K562 (cell line): ENCODE results near the gene CRAT. TPM values are rescaled to one million over a fixed set of nuclear protein-coding genes. Genes with fewer than 3 reads are reported as not detected.
A peak's percentile ranks its signal among the peaks of the same experiment; 100 is the strongest.

Source experiments
- ARID4B ChIP-seq: sonication (generic); formaldehyde crosslinking; IDR thresholded peaks from 2 replicates; pipeline ENCODE4 v1.8.0; 2022; ENCODE audit warnings: mild to moderate bottlenecking, missing genetic modification reagents
- CBFA2T3 ChIP-seq: fragments of 450-650 bp; IDR thresholded peaks from 2 replicates; pipeline ENCODE4 v1.6.1; 2017
- CEBPG ChIP-seq, 3 experiments: fragments of 200-800 bp in 1 of 3; sonication (Bioruptor generic) in 1 of 3; sonication (generic) in 1 of 3; formaldehyde crosslinking in 1 of 3; IDR thresholded peaks in 2 of 3; conservative IDR thresholded peaks in 1 of 3; 2 replicates each; pipeline versions ENCODE4 v1.6.1 to v1.8.0; 2016 to 2022; ENCODE audit warnings: missing compliant biosample characterization in 2 of 3, missing genetic modification characterization in 2 of 3, mild to moderate bottlenecking in 1 of 3, missing genetic modification reagents in 1 of 3
- FOXA3 ChIP-seq, 2 experiments: fragments of 450-650 bp in 1 of 2; sonication (generic) in 1 of 2; formaldehyde crosslinking; IDR thresholded peaks in 1 of 2; conservative IDR thresholded peaks in 1 of 2; 2 replicates each; pipeline versions ENCODE4 v1.4.0 to v1.8.0; 2020 to 2022; ENCODE audit warnings: mild to moderate bottlenecking in 2 of 2, missing genetic modification reagents in 1 of 2
- GMEB1 ChIP-seq: fragments of 250-450 bp; sonication (Bioruptor Pico); IDR thresholded peaks from 2 replicates; pipeline ENCODE4 v1.4.0; 2020; ENCODE audit warnings: mild to moderate bottlenecking
- GTF3C2 ChIP-seq: IDR thresholded peaks from 3 replicates; pipeline ENCODE4 v1.6.1; 2011; ENCODE audit warnings: borderline replicate concordance, mild to moderate bottlenecking, moderate library complexity; ENCODE audit not compliant: insufficient read length; ENCODE audit errors: extremely low read depth
- JUNB ChIP-seq: fragments of 450-650 bp; formaldehyde crosslinking; conservative IDR thresholded peaks from 2 replicates; pipeline ENCODE4 v1.4.0; 2020; ENCODE audit warnings: mild to moderate bottlenecking
- KDM5B ChIP-seq: fragments of 200-600 bp; sonication (generic); IDR thresholded peaks from 2 replicates; pipeline ENCODE4 v1.6.1; 2012; ENCODE audit warnings: low read depth, mild to moderate bottlenecking, moderate library complexity, low read length, control low read depth, inconsistent platforms; ENCODE audit not compliant: insufficient replicate concordance
- MAZ ChIP-seq, 2 experiments: fragments of 450-650 bp in 1 of 2; sonication (generic) in 1 of 2; formaldehyde crosslinking; IDR thresholded peaks in 1 of 2; conservative IDR thresholded peaks in 1 of 2; 2 replicates each; pipeline versions ENCODE4 v1.4.0 to v1.5.0; 2020; ENCODE audit warnings: mild to moderate bottlenecking in 1 of 2, missing genetic modification reagents in 1 of 2
- MCM5 ChIP-seq: fragments of 450-650 bp; IDR thresholded peaks from 2 replicates; pipeline ENCODE4 v1.6.1; 2016; ENCODE audit warnings: low read depth
- NFYB ChIP-seq: IDR thresholded peaks from 2 replicates; pipeline ENCODE4 v1.6.1; 2011; ENCODE audit warnings: mild to moderate bottlenecking, moderate library complexity; ENCODE audit not compliant: insufficient read length; ENCODE audit errors: extremely low read depth
- NONO ChIP-seq, 2 experiments: fragments of 200-400 bp in 1 of 2; fragments of 450-650 bp in 1 of 2; formaldehyde crosslinking in 1 of 2; IDR thresholded peaks; 2 replicates each; pipeline ENCODE4 v1.6.1; 2017; ENCODE audit warnings: low read depth in 2 of 2, mild to moderate bottlenecking in 2 of 2, moderate library complexity in 2 of 2, low read length in 1 of 2
- PRPF4 ChIP-seq: fragments of 200-400 bp; formaldehyde crosslinking; IDR thresholded peaks from one replicate; pipeline ENCODE4 v1.6.1; 2017; ENCODE audit warnings: low read length, low read depth, mild to moderate bottlenecking; ENCODE audit not compliant: insufficient read depth, poor library complexity, severe bottlenecking
- PYGO2 ChIP-seq: fragments of 450-650 bp; IDR thresholded peaks from 2 replicates; pipeline ENCODE4 v1.6.1; 2016; ENCODE audit warnings: mild to moderate bottlenecking, missing genetic modification characterization, moderate library complexity, missing compliant biosample characterization
- RHOXF2B ChIP-seq: fragments of 250-450 bp; sonication (Bioruptor Pico); conservative IDR thresholded peaks from 2 replicates; pipeline ENCODE4 v1.5.1; 2021
- SIX5 ChIP-seq, 2 experiments: IDR thresholded peaks; 2 replicates each; pipeline ENCODE4 v1.6.1; 2011; ENCODE audit warnings: low read length in 2 of 2, borderline replicate concordance in 1 of 2, low read depth in 1 of 2, mild to moderate bottlenecking in 1 of 2, moderate library complexity in 1 of 2; ENCODE audit not compliant: insufficient read depth in 1 of 2
- polyA plus RNA-seq, 8 experiments: library from polyadenylated mRNA; depleted of rRNA in 4 of 8; stranded (reverse) in 5 of 8; unstranded in 3 of 8; fragments of >200 nt; fragmentation: Nextera tagmentation in 2 of 8; fragmentation: Illumina TruSeq in 1 of 8; extraction: Ambion mirVana in 2 of 8; extraction: Trizol in 1 of 8; gene quantifications; 2 replicates each; pipeline versions ENCODE4 v1.2.1 to v1.2.3, GENCODE V29; 2011 to 2014; ENCODE audit warnings: inconsistent platforms in 1 of 8, missing spikeins in 1 of 8
- total RNA-seq, 7 experiments: library from RNA; depleted of rRNA in 6 of 7; stranded (reverse); fragments of >200 nt in 6 of 7; fragmentation: Illumina TruSeq in 2 of 7; extraction: Trizol in 2 of 7; gene quantifications; 2 replicates each; pipeline versions ENCODE4 v1.2.1 to v1.2.3, GENCODE V29; 2011 to 2021; ENCODE audit warnings: low replicate concordance in 1 of 7

Gene CRAT
- total and polyA plus RNA-seq, 9 of the 15 experiments (the other 6 are each of a cell fraction or from before 2014, with no cell fraction given): 0.20 to 13.8 (median 5.4) TPM

- TF ChIP-seq NFYB (peak; percentile 4), GTF3C2 (no peak), GMEB1 (peak; percentile 78), FOXA3 (CRISPR knock-in tag; conservative IDR thresholded peaks at IDR 0.05 in 1 of 2, IDR thresholded peaks at IDR 0.05 in 1 of 2) (no peak), ARID4B (peak; percentile 45), PRPF4 (no peak), SIX5 (IDR thresholded peaks at IDR 0.05; ENCODE audit: borderline replicate concordance in 1 of 2, insufficient read depth in 1 of 2, low read depth in 1 of 2, low read length in 2 of 2) (peak in 1 of 2 experiments; percentile 38; a peak in 2 of 4 replicates), RHOXF2B (CRISPR knock-in tag) (no peak; the same call in 1 of the 2 replicates), KDM5B (peak; percentile 95), PYGO2 (tag) (no peak), NONO (IDR thresholded peaks at IDR 0.05; ENCODE audit: low read depth in 2 of 2, low read length in 1 of 2) (peak; percentile 35 to 81; a peak in 1 of 4 replicates), MCM5 (no peak), JUNB (CRISPR knock-in tag) (no peak), CBFA2T3 (0 out of 2 replicates have a peak, but pooled peaks have one; percentile 21), MAZ (CRISPR knock-in tag; conservative IDR thresholded peaks at IDR 0.05 in 1 of 2, IDR thresholded peaks at IDR 0.05 in 1 of 2) (peak; percentile 67 to 69), CEBPG (CRISPR knock-in tag; IDR thresholded peaks at IDR 0.05) (no peak), CEBPG (tag; conservative IDR thresholded peaks at IDR 0.05 in 1 of 2, IDR thresholded peaks at IDR 0.05 in 1 of 2) (no peak)
Measured at GRCh38 chr9:129110740-129111527, at the start of gene CRAT, which contains the start of gene PTPA (continued).
